ENCODE results near the gene GMFB. TPM values are rescaled to one million over a fixed set of nuclear protein-coding genes. Genes with fewer than 3 reads are reported as not detected.

GMFB gene
- total and polyA plus RNA-seq, 2 experiments from 2014 or later = 56.5 to 88.3 TPM

GRCh38 chr14:54489318-54489683 lies 521 bp upstream of the GMFB start:
- H2AFZ ChIP-seq = peak overlapping the region; percentile 94; the same call in 1 of the 2 replicates
- peaks cover 40% of the 10 kb centered on the region for H3K79me2 ChIP-seq (replicated peaks; ENCODE audit: insufficient read depth)
- H3K9me3 Mint-ChIP-seq = no peaks in the 10 kb centered on the region; the same call in 2 of the 3 replicates
- H3F3A ChIP-seq (replicated peaks; ENCODE audit: low read depth) = 0 out of 2 replicates have a peak, but pooled peaks cover 5% of the 10 kb centered on the region
- H3K4me3 Mint-ChIP-seq = peak overlapping the region; percentile 81
- peak overlapping the region; percentile 99 for H3K27ac ChIP-seq (ENCODE audit: low read depth)
- peak overlapping the region; percentile 80 for H3K4me2 ChIP-seq
- H3K9me2 ChIP-seq (ENCODE audit: insufficient read depth) = no peaks in the 10 kb centered on the region
- H3K27me3 Mint-ChIP-seq (ENCODE audit: insufficient read depth, low read depth, poor library complexity) = peaks cover 20% of the 10 kb centered on the region
- H3K4me3 ChIP-seq = peak overlapping the region; percentile 61
- H3K36me3 Mint-ChIP-seq (ENCODE audit: low read depth) = peaks cover 8% of the 10 kb centered on the region; the same call in 2 of the 3 replicates
- no peak for DNase-seq (ENCODE audit: low spot score)
- H3K4me1 Mint-ChIP-seq = peaks cover 41% of the 10 kb centered on the region
- TF ChIP-seq POLR2AphosphoS5 (IDR thresholded peaks at IDR 0.05; ENCODE audit: low read depth) (no peak), EZH2phosphoT487 (IDR thresholded peaks at IDR 0.05; ENCODE audit: unreplicated experiment) (no peak), ETS1 (IDR thresholded peaks at IDR 0.05) (no peak), ZNF462 (CRISPR knock-in tag; IDR thresholded peaks at IDR 0.05) (no peak), EZH2 (IDR thresholded peaks at IDR 0.05; ENCODE audit: low read depth, unreplicated experiment) (no peak), REST (IDR thresholded peaks at IDR 0.05; ENCODE audit: unreplicated experiment) (no peak), STAT1 (IDR thresholded peaks at IDR 0.05; ENCODE audit: unreplicated experiment) (no peak)
- peaks cover 24% of the 10 kb centered on the region for H3K4me1 ChIP-seq (ENCODE audit: insufficient read depth)
- H3K27ac Mint-ChIP-seq = peak overlapping the region; percentile 91
- H3K36me3 ChIP-seq (ENCODE audit: insufficient read depth) = no peaks in the 10 kb centered on the region
- H3K27me3 ChIP-seq (ENCODE audit: insufficient read depth) = no peaks in the 10 kb centered on the region
- 0 out of 2 replicates have a peak, but pooled peaks cover 4% of the 10 kb centered on the region for H4K20me1 ChIP-seq (replicated peaks; ENCODE audit: insufficient read depth)
- no peak; the same call in 2 of the 3 replicates for ATAC-seq

Data from GM23338 (cell line).